Esophagus squamous epithelium (tissue), 5 donors: ENCODE data around the gene ATP6V1E1. TPM values are rescaled to one million over a fixed set of nuclear protein-coding genes. Genes with fewer than 3 reads are reported as not detected.
A peak's percentile ranks its signal among the peaks of the same experiment; 100 is the strongest.
"Not testable (repeated sequence)": the region's sequence is repeated elsewhere in the genome, so short reads cannot be mapped to it uniquely, and the experiment has no call there.

Experiments
- DNase-seq: peaks from one replicate; lab custom pipeline; 2025; lab: John Stamatoyannopoulos, UW
- H3K27ac ChIP-seq, 4 donors: fragments of 200-600 bp; sonication (generic); one replicate each; pipeline ENCODE4 v1.5.1; 2016 to 2019; ENCODE audit warnings: mild to moderate bottlenecking in 1 of 4
- H3K27me3 ChIP-seq, 4 donors: fragments of 200-600 bp; sonication (generic); 1 replicate in 3 of 4; 2 replicates in 1 of 4; pipeline versions ENCODE4 v1.5.1 to v1.6.0; 2017 to 2021; ENCODE audit warnings: antibody characterized with exemption in 1 of 4
- H3K36me3 ChIP-seq, 3 donors: fragments of 200-600 bp; sonication (generic); one replicate each; pipeline ENCODE4 v1.5.1; 2016 to 2019
- H3K4me1 ChIP-seq, 3 donors: fragments of 200-600 bp; sonication (generic); one replicate each; pipeline ENCODE4 v1.5.1; 2017 to 2019
- H3K4me3 ChIP-seq, 4 donors: fragments of 200-600 bp; sonication (generic); 1 replicate in 3 of 4; 2 replicates in 1 of 4; pipeline ENCODE4 v1.5.1; 2016 to 2019; ENCODE audit warnings: mild to moderate bottlenecking in 2 of 4, moderate library complexity in 1 of 4
- H3K9me3 ChIP-seq, 3 donors: fragments of 200-600 bp; sonication (generic); one replicate each; pipeline ENCODE4 v1.5.1; 2016 to 2019
- CTCF ChIP-seq, 6 experiments: fragments of 450-650 bp in 4 of 6; fragments of 200-600 bp in 2 of 6; sonication (generic) in 2 of 6; IDR thresholded peaks; one replicate each; pipeline ENCODE4 v1.5.1; 2016 to 2019; ENCODE audit warnings: antibody characterized with exemption in 6 of 6, mild to moderate bottlenecking in 4 of 6, moderate library complexity in 4 of 6
- POLR2A ChIP-seq, 4 donors: fragments of 450-650 bp; IDR thresholded peaks; one replicate each; pipeline ENCODE4 v1.6.1; 2017; ENCODE audit warnings: antibody characterized with exemption in 4 of 4, mild to moderate bottlenecking in 4 of 4, moderate library complexity in 3 of 4
- WGBS, 2 donors: methylation state at CpG; one replicate each; pipeline ENCODE4 v1.1.5; 2018; 5-methylcytosine and 5-hydroxymethylcytosine counted together
- intact Hi-C: fragments of 100-400 bp; cut with DNase I; formaldehyde crosslinking; loops from one replicate; pipeline ENCODE4 v1.15.0; 2022
- total RNA-seq, 4 donors: library from RNA; depleted of rRNA; stranded (reverse); fragments of >200 nt; gene quantifications; one replicate each; pipeline ENCODE4 v1.1.0, GENCODE V29; 2016
- donor health status: DM: yes; HTN: yes; CAD: no.

ATP6V1E1 gene
- total RNA-seq, 4 donors from 2014 or later = 80.9 to 123 (median 99.6) TPM

- 5 to 7% methylated on average over 8 of the region's 8 CpGs for WGBS, 2 donors
- intact Hi-C loops = no loop called here
- TF ChIP-seq POLR2A (IDR thresholded peaks at IDR 0.05) (peak in 1 of 4 donors; percentile 34), CTCF (IDR thresholded peaks at IDR 0.05) (no peak)
- DNase-seq = no peak
- peaks cover 11 to 48% (median 12%) of the 10 kb centered on the region in 3 donors for H3K4me1 ChIP-seq
- no peaks in the 10 kb centered on the region for H3K27me3 ChIP-seq
- H3K27ac ChIP-seq = peak overlapping the region; percentile 98 to 100 (median 100)
- no peaks in the 10 kb centered on the region for H3K9me3 ChIP-seq
- peak overlapping the region; percentile 69 to 98 (median 86) for H3K4me3 ChIP-seq
- H3K36me3 ChIP-seq = no peaks in the 10 kb centered on the region
Measured at GRCh38 chr22:17639247-17639741, 10.7 kb upstream of the ATP6V1E1 start.

- intact Hi-C loops = no loop called here
- WGBS, 2 donors = 0% methylated on average over 12 to 17 of the region's 70 CpGs
- Histone ChIP-seq H3K9me3 (no peaks in the 10 kb centered on the region), H3K27ac (peak within 1 kb of the TSS; percentile 98 to 100 (median 100)), H3K27me3 (no peaks in the 10 kb centered on the region), H3K36me3 (no peaks in the 10 kb centered on the region), H3K4me3 (peak within 1 kb of the TSS; percentile 69 to 98 (median 86)), H3K4me1 (peaks cover 11 to 55% (median 12%) of the 10 kb centered on the region in 3 donors)
- DNase-seq = peak; percentile 61
- TF ChIP-seq CTCF (IDR thresholded peaks at IDR 0.05) (peak in 1 of 6 experiments; percentile 31), POLR2A (IDR thresholded peaks at IDR 0.05) (peak in 3 of 4 donors; percentile 91 to 99 (median 97))
Measured at GRCh38 chr22:17638432-17639246, 10.1 kb upstream of the ATP6V1E1 start, which contains the start of gene BCL2L13. TSS of gene BCL2L13 (plus strand) at chr22:17638757. CDS start at chr22:17655712, 16,955 bp downstream.

GRCh38 chr22:17638182-17638431, 9.6 kb upstream of the ATP6V1E1 start:
- H3K27me3 ChIP-seq = no peaks in the 10 kb centered on the region
- no peaks in the 10 kb centered on the region for H3K36me3 ChIP-seq
- no peak for DNase-seq
- H3K9me3 ChIP-seq = no peaks in the 10 kb centered on the region
- peak overlapping the region; percentile 69 to 98 (median 86) for H3K4me3 ChIP-seq
- TF ChIP-seq POLR2A (IDR thresholded peaks at IDR 0.05) (no peak), CTCF (IDR thresholded peaks at IDR 0.05) (peak in 1 of 6 experiments; percentile 17)
- peak overlapping the region; percentile 98 to 100 (median 100) for H3K27ac ChIP-seq
- WGBS, 2 donors = 2 to 3% methylated on average over 10 of the region's 10 CpGs
- peaks cover 11 to 56% (median 12%) of the 10 kb centered on the region in 3 donors for H3K4me1 ChIP-seq
- intact Hi-C loops = no loop called here

GRCh38 chr22:17637490-17638181, 9.1 kb upstream of the ATP6V1E1 start:
- Histone ChIP-seq H3K4me3 (peak overlapping the region; percentile 69 to 98 (median 86)), H3K27me3 (no peaks in the 10 kb centered on the region), H3K36me3 (no peaks in the 10 kb centered on the region), H3K9me3 (no peaks in the 10 kb centered on the region), H3K4me1 (peaks cover 11 to 57% (median 12%) of the 10 kb centered on the region in 3 donors), H3K27ac (peak overlapping the region; percentile 98 to 100 (median 100))
- intact Hi-C loops = no loop called here
- 42 to 49% methylated on average over 10 of the region's 10 CpGs for WGBS, 2 donors
- no peak for TF ChIP-seq CTCF (IDR thresholded peaks at IDR 0.05)
- TF ChIP-seq POLR2A (IDR thresholded peaks at IDR 0.05) = no peak
- DNase-seq = no peak

- H3K9me3 ChIP-seq, intact Hi-C loops, DNase-seq, H3K27me3 ChIP-seq, H3K36me3 ChIP-seq, H3K4me3 ChIP-seq: not testable (repeated sequence)
- Histone ChIP-seq H3K4me1 (peaks cover 11 to 62% (median 12%) of the 10 kb centered on the region in 3 donors), H3K27ac (peak overlapping the region in 2 of 4 donors; percentile 98 to 100)
- WGBS, 2 donors = 96 to 98% methylated on average over 10 of the region's 10 CpGs
Measured at GRCh38 chr22:17636850-17637249, 8.3 kb upstream of the ATP6V1E1 start.
